T follicular helper cell (primary cell): ENCODE data around the gene ATP2C2.

ENCODE experiments used
- DNase-seq: peaks from one replicate; pipeline ENCODE4 v3.0.0-alpha.2; 2020; ENCODE audit warnings: low read depth

ATP2C2 gene

GRCh38 chr16:84475643-84476240 is 107.4 kb downstream of the ATP2C2 start:
- no peak for DNase-seq

GRCh38 chr16:84476401-84476800 is 108.1 kb downstream of the ATP2C2 start:
- no peak for DNase-seq

- DNase-seq, result no peak
Measured at GRCh38 chr16:84477661-84478060, 109.3 kb downstream of the ATP2C2 start.

- no peak for DNase-seq
Measured at GRCh38 chr16:84478172-84478947, 110.0 kb downstream of the ATP2C2 start.

DNA sequence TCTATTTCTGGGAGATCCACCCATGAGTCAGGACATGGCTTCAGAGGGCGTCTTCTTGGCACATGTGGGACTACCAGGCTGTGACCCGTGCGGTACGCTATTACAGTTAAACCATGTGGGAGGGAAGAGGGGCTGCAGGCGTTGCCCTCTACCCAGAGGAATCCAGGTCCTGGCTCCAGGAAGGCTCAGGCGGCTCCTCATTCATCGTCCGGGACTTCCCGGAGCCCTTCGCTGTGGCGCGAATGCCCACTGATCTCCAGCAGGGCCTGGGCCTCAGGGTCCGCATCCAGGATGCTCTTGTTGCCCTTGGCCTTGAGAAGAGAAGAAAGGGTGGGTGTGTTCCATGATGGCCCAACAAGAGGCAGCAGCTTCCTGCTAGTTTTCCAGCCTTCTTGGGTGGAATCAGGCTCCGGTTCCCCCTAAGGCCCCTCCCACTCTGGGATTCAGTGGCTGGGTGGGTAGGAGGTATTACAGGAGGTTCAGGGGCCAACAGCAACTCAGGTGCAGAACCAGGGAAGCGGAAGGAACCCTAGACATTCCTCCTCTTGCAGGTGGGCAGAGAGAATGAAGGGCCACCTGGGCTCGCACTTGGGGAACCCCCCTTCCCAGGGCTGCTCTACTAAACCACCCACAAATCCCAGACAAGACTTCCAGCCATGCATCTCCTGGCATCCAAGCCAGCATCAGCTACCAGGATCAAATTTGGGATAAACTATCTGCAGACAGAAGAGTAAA is 111.5 kb downstream of the ATP2C2 start:
- no peak for DNase-seq

GRCh38 chr16:84481051-84481735 is 112.9 kb downstream of the ATP2C2 start:
- DNase-seq, result no peak

DNA sequence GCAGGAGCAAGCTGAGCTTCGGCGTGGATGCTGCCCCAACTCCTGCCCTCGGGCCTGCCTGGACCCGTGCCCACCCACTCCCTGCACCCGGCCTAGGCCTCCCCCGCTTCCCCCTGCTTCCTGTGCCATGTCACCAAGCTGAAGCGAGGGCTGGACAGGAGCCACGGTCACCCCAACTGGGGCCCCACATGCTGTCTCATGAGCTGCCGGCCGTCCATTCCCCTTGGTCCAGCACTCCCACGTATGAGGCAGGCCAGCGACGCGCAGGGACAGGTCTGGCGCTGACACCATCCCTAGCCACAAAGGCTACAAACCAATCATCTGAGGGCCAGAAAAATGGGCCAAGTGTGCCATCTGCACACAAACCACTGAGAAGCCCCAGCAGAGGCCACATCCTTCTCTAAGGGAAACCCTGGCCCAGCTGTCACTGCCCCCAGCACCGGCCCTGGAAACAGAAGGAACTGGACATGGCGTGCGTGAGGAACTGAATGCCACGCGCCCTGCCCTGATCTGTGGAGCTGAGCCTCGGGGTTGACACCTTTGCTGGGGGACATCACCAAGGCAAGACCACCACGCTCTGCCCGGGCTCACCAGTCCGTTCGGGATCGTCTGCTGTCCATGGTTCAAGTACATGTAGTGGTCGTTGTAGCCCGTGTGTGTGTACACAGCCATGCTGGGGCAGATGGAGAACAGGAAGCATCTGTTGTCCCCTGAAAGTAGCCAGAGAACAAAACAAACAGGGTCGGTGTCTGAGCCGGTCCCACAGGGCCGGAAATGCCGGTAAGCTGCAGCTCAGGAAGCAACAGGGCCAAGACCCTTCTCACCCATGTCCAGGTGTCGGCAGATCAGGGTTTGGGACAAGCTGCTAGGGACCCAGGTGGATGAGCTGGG is 113.9 kb downstream of the ATP2C2 start:
- DNase-seq, result no peak

DNA sequence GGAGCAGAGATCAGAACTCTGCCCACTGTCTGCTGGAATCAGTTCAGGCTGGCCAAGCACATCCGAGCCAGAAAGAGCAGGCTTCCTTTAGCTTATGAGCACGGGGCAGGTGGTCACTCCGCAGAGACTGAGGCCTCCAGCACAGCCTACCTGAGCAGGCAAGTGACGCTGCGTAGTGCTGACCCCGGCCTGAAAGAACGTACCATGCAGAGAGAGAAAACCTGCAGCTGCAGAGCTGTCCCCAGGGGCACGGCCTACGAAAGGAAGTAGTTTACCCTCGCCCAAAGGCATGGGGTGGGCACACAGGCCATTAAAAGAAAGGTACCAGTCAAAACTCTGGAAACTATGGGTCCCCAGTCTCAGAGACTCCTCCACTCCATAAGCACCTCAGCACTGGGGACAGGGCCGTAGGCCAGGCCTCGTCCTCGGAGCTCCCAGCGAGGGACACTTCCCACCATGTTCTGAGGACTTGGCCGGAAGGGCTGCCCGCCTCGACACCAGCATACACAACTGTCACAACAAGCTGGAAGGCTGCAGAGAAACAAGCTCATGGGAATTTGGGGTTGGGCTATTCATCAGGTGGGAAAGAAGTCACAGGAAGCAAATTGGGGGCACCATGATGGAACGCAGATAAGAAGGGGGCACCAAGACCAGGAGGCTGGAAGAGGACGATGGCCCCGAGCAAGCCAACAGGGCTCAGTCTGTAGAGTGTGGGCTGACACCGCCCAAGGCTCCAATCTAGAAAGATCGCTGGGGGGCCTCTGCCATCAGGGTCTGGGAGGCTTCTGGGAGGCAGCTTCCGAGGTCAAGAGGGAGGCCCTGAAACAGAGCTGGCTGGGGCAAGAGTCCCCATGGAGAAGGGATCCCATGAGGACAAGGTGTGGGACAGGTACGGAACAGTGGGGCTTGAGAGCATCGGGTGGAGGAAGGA is 114.9 kb downstream of the ATP2C2 start:
- no peak for DNase-seq

DNA sequence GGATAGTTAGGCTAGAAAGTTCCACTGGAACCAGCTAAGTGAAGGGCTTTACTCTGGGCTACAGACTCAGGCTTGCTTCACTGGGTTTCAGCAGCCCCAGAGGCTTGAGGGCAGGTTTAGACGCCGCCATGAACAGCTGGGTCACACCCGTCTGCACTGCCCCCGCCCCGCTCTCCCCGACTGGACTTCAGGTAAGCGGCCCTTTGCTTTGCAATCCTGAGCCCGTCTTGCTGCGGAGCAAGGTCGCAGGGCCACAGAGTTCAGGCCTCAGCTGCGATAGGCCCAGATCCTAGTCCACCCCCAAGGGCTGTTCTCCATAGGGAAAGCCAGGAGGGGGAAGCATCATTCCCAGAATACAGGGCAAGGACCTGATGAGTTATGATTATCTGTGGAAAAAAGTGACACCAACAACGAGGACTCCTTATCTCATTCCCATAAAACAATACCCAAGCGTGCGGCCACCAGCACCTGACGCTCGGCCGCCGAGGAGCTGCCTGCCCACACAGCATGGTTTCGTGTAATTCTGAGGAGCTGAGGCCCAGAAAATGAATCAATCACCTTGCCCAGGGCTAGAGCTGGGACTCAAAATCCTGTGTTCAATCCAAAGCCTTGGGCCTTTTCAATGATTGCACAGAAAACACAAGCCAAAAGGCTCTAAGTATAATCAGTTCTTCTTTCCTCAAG is 115.7 kb downstream of the ATP2C2 start:
- DNase-seq, result no peak

DNA sequence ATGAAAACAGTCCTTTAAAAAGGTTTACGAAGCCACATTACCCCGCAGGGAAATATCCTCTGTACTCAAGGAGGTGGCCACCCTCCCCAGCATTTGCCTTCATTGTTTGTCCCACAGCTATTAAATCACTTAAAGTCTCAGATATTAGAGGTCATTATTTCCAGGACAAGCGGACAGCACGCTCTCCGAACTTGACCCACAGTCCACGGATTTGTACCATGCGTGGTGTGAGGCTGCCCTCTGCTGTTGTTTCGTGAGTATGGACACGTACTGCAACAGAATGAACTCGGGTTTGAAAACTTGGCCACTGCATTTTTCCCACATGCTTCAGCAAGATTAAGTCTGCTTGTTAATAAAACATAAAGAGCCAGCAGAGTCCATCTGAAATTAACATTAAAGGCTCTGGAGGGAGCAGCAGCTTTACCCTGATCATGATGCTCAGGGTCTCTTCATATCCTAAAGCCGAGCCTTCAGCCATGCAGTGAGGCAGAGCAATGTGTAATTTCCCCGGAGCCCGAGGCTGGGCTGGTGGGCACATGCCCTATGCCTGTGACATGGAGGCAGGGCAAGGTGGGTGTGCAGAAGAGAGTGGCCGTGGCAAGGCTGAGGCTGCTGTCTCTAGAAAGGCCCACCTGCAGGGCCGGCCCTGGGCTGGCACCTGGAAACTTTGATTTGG is 116.4 kb downstream of the ATP2C2 start:
- DNase-seq, result no peak

- no peak for DNase-seq
Measured at GRCh38 chr16:84485255-84486010, 117.1 kb downstream of the ATP2C2 start.

DNA sequence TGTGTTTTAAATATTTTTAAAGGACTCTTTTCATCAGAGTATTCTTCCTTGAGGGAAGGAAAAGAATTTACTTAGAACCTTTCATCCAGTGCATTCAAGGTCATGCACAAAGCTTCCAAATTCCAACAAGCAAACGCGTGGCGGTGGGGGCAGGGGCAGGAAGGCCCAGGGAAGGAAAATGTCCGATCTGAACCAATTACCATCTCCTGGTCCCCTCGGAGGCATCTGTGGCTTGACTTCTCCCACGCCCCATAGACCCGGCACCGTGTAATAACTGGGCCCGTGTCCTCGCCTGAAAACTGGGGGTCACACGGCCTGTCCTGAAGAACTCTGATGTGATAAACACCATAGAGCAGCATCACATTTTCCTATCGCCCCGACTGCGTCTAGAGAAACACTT is 117.8 kb downstream of the ATP2C2 start:
- DNase-seq, result no peak

GRCh38 chr16:84486551-84487235 is 118.4 kb downstream of the ATP2C2 start:
- no peak for DNase-seq

GRCh38 chr16:84487358-84487757 is 119.0 kb downstream of the ATP2C2 start:
- no peak for DNase-seq

- no peak for DNase-seq
Measured at GRCh38 chr16:84489131-84489530, 120.8 kb downstream of the ATP2C2 start.

DNA sequence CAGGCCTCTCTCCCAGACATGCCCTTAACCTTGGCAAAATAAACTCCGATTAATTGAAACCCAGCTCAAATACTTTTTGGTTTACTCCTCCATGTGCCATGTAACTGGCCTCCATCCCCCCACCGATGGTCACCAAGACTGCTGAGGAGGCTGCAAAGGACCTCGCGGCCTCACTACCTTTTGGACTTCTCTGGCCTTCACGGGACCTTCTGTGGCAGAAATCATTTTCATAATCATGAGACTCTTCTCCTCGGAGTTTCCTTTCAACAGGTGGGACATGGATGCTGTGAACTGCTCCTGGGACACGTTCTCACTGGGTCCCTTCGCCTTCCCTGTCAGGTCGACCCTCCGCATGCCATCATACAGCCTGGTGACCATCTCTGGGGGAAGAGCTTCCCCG is 127.2 kb downstream of the ATP2C2 start:
- DNase-seq, result no peak

GRCh38 chr16:84496991-84497390 is 128.7 kb downstream of the ATP2C2 start:
- no peak for DNase-seq
